T1000 (cell line): ENCODE results near the gene TMEM92.
"Not testable (repeated sequence)": the region's sequence is repeated elsewhere in the genome, so short reads cannot be mapped to it uniquely, and the experiment has no call there.

Source experiments
- DNase-seq: peaks from one replicate; lab custom pipeline; 2025; ENCODE audit warnings: mixed read lengths; lab: John Stamatoyannopoulos, UW

Gene TMEM92

DNA sequence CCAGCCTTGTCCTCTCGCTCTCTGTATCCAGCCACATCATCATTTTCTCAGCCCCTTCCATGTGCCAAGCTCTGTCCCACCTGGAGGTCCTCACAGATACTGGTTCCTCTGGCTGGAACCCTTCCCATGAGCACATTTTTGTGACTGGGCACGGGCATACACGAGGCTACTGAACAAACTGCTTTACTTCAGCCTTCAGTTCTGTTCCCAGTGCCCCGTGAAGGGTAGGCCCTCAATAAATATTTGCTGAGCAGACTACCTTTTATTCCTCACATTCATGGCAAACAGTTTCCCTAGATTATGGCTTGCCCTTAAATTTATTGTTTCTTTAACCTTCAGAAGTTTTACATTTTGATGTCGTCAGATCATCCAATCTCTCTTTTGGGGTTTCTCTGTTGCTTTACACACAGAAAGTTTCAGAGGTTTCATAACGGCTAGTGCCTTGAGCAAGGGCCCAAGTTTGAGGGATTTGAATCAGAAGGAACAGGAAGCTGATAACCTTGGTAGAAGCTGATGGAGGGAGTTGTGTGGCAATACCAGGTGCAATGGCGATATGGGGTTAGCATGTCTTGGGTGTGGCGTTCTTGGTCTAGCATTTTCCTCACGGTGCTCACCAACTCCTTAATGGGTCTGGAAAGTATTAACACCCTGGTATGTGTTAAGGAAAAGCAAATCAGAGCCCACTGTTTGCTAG, 27.8 kb downstream of the TMEM92 start:
- DNase-seq: no peak

DNA sequence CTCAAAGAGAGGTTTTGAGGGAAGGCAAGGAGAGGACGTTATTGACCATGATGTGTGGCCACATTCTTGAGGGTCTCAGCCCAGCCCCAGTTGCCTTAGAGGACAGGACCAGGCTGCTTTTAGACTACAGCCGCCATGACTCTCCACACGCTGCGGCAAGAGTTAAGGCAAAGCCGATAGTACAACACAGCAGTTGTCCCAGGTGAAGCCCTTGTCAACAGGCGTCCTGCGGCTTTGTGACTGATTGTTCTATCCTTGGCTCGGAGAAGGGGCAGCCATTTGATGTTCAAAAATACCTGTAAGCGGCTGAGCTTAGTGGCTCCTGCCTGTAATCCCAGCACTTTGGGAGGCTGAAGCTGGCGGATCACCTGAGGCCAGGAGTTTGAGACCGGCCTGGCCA, 28.8 kb downstream of the TMEM92 start:
- DNase-seq: no peak

DNA sequence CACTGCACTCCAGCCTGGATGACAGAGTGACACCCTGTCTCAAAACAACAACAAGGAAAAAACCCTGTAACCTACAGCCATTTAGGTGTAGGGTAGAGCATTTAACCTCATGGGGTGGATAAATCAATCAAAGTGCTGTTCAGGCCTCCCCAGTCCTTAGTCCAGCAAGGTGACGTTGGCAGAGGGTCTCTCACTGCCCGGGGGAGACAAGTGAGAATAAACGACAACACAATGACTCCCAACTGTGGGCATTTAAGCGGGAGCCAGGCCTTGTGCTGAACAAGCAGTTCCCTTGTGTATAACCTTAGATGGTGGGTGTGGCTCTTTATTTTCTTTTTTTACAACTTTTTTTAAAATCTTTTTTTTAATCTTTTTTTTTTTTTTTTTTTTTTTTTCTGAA, 29.3 kb downstream of the TMEM92 start:
- no peak for DNase-seq

DNA sequence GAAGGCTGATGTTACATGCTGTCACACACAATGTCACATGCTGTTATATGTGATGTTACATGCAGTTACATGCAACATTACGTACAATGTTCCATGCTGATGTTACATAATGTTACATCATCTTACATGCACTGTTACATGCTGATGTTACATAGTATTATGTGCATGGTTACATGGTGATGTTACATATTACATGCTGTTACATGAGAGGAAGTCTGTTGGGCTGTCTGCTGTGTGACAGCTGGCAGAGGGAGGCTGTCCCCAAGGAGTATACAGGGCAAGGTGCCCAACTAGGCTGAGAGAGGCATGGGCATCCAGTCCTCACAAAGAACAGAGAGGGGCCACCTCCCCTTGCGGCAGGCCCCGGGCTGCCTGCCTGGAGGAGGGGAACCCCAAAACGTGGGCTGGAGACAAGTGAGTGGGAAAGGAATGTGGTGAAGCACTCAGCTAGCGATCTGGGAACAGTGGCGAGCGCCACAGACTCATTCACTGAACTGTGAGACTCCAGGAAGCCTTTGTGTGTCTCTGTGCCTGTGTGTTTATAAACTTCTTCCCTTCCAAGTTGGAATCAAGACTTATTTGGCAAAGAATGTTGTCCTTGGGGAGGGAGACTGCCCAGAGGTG, 30.6 kb downstream of the TMEM92 start:
- DNase-seq: no peak

DNA sequence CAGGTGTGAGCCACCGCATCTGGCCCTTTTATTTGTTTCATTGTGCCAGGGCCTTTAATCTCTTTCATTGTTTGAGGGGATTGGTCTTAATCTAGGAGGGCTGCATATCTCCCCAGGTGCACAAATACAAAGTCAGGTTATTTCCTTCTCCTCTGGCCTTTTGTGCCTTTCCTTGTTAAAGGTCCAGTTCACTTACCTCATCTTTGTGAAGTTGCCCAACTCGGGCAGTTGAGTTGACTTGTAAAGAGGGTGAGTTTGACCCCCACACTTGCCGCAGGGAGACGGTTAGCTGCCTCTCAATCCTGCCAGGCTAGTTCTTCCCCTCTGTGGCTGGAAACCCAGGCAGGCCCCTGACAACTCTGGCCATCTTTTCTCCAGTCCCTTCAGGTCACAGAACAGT, 33.4 kb downstream of the TMEM92 start:
- DNase-seq: no peak

DNA sequence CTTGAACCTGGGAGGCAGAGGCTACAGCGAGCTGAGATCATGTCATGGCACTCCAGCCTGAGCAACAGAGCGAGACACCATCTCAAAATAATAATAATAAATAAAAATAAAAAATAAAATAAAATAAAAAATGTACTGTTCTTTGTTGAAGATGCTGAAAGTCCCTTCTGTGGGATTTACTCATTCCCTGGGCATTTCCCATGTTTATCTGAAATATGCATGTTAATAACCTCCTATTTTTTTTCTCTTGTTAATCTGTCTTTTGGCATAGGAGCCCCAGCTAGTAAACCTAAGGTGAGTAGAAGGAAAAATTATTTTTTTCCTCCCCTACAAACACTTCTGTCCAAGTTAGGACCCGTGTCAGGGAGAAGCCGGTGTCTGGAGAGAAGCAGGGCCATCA, 34.4 kb downstream of the TMEM92 start:
- DNase-seq: no peak

DNA sequence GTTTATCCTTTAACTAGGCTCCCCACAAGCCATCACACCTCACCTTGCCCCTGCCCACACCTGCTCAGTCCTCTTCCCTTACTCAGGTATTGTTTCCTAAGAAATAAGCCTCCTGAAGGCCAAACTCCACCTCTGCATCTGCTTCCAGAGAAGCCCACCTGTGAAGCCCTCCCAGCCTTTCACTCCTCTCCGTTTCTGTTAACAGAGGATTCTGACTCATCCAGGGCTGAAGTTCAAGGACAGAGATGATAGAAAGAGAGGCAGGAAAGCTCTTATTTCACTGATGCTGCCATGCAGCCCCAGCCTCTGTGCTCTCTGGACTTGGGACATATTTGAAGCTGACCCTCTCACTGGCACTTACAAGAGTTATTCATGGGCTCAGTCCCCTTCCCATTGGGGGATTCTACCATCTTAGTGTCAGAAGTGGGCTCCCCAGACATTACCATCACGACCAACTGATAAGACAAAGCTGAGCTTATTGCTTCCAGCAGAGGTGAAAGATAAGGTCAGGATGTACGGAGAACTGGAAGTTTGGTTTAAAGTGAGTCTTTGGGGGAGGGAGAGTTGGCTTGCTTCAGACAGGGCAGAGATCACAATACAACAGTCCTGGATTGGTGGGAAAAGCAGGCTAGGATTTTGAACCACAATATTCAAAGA, 36.3 kb downstream of the TMEM92 start:
- no peak for DNase-seq

DNA sequence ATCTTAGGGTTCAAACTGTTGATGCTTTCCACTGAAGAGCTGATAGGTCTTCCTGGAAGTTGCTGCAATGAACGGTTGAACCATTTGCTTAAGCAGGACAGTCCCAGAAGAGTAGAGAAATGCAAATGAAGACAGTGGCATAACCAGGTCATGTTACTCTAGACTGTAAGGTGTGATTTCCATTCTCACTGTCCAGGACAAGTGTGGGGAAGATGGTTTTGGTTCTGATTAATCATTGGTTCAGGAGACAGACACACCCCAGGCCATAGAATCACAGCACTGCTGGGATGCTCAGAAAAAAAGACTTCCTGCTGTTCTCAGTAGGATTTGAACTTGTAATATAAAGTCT, 36.8 kb downstream of the TMEM92 start:
- DNase-seq: no peak

DNA sequence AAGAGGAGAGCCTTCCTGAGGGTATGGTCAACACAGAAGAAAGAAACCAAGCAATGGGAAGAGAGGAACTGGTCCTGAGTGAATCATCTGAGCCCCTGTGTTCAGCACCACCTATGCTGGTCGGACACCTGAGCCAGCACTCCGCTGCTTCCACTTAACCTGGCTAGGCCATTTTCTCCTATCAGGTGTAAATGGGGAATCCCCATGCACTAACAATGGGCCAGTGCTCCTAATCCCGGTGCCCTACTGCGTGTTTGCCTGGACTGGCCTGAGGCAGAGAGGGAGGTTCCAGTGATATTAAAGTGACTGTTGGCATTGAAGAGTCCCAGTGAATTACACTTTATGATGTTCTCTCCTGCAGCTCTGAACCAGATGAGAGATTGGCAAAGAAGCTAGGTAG, 37.2 kb downstream of the TMEM92 start:
- no peak for DNase-seq

DNA sequence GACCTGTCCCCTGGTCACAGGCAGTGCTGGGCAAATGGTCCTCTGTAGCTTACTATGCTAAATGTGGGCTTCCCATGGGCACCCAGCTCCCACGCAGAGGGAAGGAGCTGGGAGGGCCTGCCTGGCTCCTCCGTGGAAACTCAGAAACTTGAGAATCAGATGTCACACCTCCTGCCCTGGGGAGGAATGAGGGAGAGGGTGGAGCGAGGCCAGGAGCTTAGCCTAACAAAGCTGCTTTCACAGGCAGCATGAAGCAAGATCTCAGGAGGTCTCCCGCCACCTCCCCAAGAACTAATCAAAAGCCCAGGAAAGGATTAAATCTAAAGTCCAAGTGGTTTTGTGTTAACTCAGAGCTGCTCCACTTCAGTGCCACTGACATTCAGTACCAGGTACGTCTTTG, 38.0 kb downstream of the TMEM92 start:
- no peak for DNase-seq

DNA sequence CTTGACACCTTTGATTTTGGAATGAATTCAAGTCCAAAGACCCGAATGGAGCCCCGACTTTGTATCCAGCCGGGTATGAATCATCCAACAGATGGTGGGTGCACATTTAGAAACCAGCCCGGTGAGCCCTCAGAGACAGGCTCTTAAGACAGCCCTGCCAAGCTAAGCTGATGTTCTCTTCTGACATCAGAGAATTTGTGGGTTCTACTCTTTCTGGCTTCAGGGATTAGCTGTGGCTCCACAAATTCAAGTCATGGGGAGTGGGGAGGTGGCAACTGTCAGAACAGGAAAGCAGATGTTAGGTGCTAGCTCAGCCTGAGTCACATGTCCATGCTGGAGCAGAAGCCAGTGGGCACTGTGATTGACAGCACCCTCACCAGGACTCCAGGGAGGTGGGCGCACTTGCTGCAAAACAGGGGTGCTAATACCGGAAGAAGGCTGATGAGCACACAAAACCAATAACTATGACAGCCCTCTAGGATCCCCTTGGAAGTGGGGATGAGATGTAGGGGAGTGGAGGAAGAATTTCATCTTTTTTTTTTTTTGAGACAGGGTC, 40.3 kb downstream of the TMEM92 start:
- no peak for DNase-seq

DNA sequence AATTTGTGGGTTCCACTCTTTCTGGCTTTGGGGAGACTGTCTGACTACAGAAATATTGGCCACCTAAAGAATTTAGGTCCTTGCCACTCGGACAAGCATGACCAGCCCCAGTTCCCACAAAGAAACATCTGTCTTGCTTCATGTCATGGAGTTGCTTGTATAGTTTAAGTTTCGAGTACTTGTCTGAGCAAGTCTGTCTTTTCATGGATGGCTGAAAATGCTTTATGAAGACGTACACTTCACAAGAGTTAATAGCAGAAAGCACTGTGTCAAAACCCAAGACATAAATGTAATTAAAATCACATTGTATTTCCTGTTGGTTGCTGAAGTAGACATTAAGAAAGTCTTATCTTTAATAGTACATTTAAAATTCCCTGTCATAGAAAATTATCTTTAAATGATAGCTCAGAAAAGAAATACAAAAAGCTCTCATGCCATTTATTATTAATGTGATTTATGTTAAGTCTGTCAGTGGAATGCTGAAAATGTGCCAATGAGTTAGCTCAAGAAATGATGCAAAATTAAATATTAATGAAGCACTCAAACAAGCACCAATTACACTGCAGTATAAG, 41.8 kb downstream of the TMEM92 start:
- DNase-seq: no peak

DNA sequence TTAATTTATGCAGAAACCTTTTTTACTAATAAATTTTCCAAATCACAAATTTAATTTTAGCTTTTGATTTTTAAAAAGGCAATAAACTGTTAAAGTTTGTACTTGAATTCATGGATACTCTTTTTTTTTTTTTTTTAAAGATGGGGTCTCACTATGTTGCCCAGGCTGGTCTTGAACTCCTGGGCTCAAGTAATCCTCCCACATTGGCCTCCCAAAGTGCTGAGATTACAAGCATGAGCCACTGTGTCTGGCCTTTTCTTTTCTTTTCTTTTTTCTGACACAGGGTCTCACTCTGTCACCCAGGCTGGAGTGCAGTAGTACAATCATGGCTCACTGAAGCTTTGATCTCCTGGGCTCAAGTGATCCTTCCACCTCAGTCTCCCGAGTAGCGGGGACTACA, 42.4 kb downstream of the TMEM92 start:
- DNase-seq: not testable (repeated sequence)

DNA sequence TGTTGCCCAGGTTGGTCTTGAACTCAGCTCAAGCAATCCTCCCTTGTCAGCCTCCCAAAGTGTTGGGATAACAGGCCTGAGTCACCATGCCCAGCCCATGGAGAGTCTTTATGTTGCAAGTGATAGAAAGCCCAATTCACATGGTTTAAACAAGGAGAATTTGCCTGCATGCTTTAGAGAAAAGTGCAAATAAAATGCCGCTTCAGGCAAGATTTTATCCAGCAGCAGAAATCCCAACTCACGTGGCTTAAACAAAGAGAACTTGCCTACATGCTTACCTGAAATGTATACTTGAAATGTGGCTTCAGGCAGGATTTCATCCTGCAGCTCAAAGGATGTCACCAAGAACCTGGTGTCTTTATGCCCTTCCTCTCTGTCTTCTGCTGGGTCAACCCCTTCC, 42.9 kb downstream of the TMEM92 start:
- no peak for DNase-seq

DNA sequence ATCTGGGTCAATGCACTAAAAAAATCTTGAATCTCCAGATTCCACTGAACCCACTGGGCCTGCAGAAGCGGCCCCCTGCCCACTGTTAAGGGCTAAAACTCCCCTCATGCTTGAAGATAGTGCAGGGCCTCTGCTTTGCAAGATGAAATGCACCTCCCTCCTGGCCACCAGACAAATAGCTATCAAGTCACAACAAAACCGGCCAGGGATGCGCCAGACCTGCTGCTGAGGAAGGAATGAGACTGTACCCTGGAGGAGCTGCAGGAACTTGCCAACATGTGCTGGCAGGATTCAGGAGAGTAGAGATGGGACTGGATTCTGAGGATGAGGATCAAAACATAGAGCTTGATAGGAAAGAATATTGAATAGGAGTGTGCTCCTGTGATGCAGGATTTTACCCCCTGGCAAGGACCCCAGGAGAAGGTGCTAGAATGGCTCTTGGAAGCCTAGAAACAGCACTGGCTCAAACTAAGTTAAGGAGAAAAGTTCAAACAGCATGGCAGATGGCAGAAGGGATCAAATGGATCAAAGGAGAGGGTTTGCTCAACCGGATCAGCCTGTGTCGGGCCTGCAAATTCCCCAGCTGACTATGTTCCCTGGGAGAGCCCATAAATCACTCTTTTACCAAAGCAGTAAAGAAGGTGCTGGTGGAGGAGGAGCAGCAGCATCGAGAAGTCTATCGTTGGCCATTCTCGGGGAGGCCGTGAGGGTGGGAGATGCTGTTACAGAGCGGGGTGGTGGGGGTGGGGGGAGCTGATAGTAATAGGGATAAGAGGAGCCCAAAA, 44.4 kb downstream of the TMEM92 start:
- no peak for DNase-seq

DNA sequence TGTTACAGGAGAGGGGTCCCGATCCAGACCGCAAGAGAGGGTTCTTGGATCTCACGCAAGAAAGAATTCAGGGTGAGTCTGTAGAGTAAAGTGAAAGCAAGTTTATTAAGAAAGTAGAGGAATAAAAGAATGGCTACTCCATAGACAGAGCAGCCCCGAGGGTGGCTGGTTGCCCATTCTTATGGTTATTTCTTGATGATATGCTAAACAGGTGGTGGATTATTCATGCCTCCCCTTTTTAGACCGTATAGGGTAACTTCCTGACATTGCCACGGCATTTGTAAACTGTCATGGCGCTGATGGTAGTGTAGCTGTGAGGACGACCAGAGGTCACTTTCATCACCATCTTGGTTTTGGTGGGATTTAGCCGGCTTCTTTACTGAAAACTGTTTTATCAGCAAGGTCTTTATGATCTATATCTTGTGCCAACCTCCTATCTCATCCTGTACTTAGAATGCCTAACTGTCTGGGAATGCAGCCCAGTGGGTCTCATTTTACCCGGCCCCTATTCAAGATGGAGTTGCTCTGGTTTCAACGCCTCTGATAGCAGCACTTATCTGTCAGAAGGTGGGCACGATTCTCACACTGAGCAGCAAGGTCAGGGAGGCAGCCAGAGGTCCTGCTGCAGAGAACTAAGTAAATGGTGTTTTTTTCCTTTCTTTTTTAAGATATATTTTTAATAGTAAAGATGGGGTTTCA, 45.2 kb downstream of the TMEM92 start:
- no peak for DNase-seq

DNA sequence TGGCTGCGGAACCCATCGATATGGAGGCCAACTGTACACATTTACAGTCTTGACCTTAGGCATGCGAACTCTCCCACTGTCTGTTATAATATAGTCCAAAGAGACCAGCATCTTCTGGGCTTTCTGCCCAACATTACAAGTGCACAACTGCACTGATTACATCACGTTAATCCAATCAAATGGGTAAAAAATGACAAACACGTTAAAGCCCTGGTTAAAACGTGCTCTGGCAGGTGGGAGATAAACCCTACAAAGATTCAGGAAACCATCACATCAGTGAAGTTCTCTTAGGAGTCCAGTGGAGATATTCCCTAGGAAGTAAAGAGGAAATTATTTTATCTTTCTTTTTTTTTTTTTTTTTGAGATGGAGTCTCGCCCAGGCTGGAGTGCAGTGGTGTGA, 48.0 kb downstream of the TMEM92 start:
- no peak for DNase-seq

DNA sequence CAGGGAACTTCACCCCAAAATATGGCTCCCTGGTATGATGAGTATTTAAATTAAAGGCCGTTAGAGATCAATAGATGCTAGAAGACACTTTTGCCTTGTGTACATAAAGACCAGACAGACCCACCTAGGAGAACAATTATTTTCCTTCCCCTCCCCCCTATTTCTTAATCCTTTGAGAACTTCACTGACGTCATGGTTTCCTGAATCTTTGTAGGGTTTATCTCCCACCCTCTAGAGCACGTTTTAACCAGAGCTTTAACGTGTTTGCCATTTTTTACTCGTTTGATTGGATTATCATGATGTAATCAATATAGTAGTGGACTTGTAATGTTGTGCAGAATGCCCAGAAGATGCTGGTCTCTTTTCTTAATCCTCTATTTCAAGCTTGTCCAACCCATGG, 48.8 kb downstream of the TMEM92 start:
- DNase-seq: no peak

DNA sequence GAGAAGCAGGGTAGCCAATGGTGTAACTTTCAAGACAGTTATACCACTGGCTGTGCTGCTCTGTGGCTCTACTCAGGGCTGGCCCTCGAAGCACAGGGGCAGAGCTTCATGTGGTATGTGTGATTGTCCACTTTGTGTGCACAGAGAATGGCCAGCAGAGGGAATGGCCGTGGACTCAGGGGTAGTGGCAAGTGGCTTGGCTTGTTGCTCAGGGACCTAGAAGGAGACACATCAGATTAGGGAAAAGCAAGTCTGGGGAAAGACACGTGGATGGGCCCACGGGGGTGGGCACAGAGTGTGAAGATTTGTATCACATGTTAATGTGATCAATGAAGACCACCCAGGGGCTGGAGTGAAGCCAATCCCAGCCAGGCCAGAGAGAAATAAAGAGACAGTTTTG, 51.6 kb downstream of the TMEM92 start:
- DNase-seq: no peak

DNA sequence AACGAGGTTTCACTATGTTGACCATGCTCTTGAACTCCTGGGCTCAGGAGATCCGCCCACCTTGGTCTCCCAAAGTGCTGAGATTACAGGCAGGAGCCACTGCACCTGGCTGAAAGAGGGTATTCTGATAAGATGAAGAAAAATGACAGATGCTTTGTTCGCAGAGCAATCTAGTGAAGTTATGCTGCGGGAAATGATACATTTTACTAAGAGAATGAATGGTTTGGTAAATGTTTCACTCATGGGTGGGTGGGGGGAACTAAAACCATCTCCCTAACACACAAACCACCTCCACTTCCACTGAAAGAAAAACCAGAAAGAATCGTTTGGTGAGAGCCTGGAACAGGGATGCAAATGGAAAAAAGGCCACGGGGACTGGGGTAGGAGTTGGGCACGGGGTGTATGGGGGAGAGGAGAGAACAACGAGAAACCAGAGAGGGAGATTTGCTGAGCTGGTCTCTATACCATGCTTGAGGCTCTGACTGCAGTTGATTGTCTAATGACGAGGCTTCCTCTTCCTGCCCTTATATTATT, 52.6 kb downstream of the TMEM92 start:
- no peak for DNase-seq
